HG02798 (cell line): ENCODE results near the gene CCDC71L.

ENCODE experiments used
- ATAC-seq: cut with Tn5 transposase; IDR thresholded peaks from one replicate; pipeline ENCODE4 v1.9.1; 2021; ENCODE audit warnings: mild to moderate bottlenecking; ENCODE audit not compliant: unreplicated experiment, poor library complexity

Gene CCDC71L

GRCh38 chr7:106659166-106659962 is 1.6 kb downstream of the CCDC71L start:
- no peak for ATAC-seq

- ATAC-seq = no peak
Measured at GRCh38 chr7:106658316-106659165, 2.4 kb downstream of the CCDC71L start.

- no peak for ATAC-seq
Measured at GRCh38 chr7:106657085-106657991, 3.6 kb downstream of the CCDC71L start.

- ATAC-seq = no peak
Measured at GRCh38 chr7:106655703-106656498, 5.1 kb downstream of the CCDC71L start.

GRCh38 chr7:106653488-106653887 is 7.5 kb downstream of the CCDC71L start:
- no peak for ATAC-seq

GRCh38 chr7:106652909-106653308 is 8.0 kb downstream of the CCDC71L start:
- ATAC-seq = no peak

GRCh38 chr7:106652092-106652491 is 8.9 kb downstream of the CCDC71L start:
- ATAC-seq = no peak

- ATAC-seq = no peak
Measured at GRCh38 chr7:106646256-106646655, 14.7 kb downstream of the CCDC71L start.

- ATAC-seq = no peak
Measured at GRCh38 chr7:106644999-106645398, 16.0 kb downstream of the CCDC71L start.

GRCh38 chr7:106643216-106644000 is 17.6 kb downstream of the CCDC71L start:
- no peak for ATAC-seq

- no peak for ATAC-seq
Measured at GRCh38 chr7:106641416-106641815, 19.5 kb downstream of the CCDC71L start.

- no peak for ATAC-seq
Measured at GRCh38 chr7:106640368-106641141, 20.4 kb downstream of the CCDC71L start.

GRCh38 chr7:106639476-106640334 is 21.3 kb downstream of the CCDC71L start:
- ATAC-seq = no peak

- ATAC-seq = no peak
Measured at GRCh38 chr7:106635411-106635810, 25.5 kb downstream of the CCDC71L start.

GRCh38 chr7:106634958-106635357 is 26.0 kb downstream of the CCDC71L start:
- ATAC-seq = no peak

- ATAC-seq = no peak
Measured at GRCh38 chr7:106630648-106631047, 30.3 kb downstream of the CCDC71L start.

GRCh38 chr7:106629516-106629915 is 31.4 kb downstream of the CCDC71L start:
- ATAC-seq = no peak
